ENCODE results near the gene GYPC. TPM values are rescaled to one million over a fixed set of nuclear protein-coding genes. Genes with fewer than 3 reads are reported as not detected.

GYPC gene
- total and polyA plus RNA-seq, 4 donors = 8.7 to 419 (median 12.3) TPM

DNA sequence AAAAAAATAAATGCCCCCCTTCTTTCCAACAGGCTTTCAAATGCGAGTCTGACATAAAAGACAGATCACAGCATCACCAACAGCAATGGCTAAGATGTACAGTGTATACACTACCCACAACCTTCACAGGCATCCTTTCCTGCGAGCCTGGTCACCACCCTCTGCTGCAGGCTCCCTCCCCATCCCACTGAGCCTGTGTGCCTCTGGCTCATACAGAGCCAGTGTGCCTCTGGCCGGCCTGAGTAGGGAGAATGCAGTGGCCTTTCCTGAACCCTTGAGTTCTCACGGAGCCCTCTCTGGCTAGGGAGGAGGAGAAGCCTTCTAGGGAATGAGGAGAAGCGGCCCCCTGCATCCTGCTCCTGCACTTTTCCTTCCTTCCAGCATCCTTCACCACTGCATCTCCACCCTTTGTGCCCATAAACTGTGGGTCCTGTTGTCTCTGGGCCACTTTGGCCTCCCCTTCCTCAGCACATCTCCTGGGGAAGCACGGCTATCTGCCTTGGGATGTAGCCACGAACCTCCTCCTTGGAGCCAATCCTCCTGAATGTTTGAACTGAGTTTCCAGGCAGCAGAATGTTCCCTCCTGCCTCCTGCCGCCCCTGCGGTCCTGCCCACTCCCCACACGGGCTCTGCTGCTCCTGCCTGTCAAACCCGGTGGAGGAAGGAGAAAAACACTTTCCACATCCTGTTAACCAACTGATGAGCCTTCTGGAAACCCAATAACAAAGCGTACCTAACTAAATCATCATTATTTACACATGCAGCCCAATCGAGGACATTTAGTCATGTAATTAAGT is 22.5 kb downstream of the GYPC start:
- no peaks in the 10 kb centered on the region for H3K36me3 ChIP-seq (ENCODE audit: control insufficient read depth in 4 of 4, insufficient read depth in 3 of 4, low read depth in 1 of 4, low read length in 3 of 4)
- H3K27me3 ChIP-seq (ENCODE audit: control insufficient read depth in 4 of 4, insufficient read depth in 4 of 4, low read length in 3 of 4) = no peaks in the 10 kb centered on the region
- no peak overlapping the region for H3K27ac ChIP-seq (ENCODE audit: low read depth in 1 of 2, low read length in 2 of 2)
- TF ChIP-seq, protein P1, sequence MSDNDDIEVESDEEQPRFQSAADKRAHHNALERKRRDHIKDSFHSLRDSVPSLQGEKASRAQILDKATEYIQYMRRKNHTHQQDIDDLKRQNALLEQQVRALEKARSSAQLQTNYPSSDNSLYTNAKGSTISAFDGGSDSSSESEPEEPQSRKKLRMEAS (IDR thresholded peaks at IDR 0.05) = no peak
- TF ChIP-seq EGR1 (IDR thresholded peaks at IDR 0.05; ENCODE audit: low read depth in 2 of 2) = no peak
- TF ChIP-seq RXRA (IDR thresholded peaks at IDR 0.05) = no peak
- no peak for TF ChIP-seq HNF4A (conservative IDR thresholded peaks at IDR 0.05)
- TF ChIP-seq FOXA1 (IDR thresholded peaks at IDR 0.05) = no peak
- no peak for TF ChIP-seq NR2F2 (IDR thresholded peaks at IDR 0.05)
- TF ChIP-seq, protein P2, sequence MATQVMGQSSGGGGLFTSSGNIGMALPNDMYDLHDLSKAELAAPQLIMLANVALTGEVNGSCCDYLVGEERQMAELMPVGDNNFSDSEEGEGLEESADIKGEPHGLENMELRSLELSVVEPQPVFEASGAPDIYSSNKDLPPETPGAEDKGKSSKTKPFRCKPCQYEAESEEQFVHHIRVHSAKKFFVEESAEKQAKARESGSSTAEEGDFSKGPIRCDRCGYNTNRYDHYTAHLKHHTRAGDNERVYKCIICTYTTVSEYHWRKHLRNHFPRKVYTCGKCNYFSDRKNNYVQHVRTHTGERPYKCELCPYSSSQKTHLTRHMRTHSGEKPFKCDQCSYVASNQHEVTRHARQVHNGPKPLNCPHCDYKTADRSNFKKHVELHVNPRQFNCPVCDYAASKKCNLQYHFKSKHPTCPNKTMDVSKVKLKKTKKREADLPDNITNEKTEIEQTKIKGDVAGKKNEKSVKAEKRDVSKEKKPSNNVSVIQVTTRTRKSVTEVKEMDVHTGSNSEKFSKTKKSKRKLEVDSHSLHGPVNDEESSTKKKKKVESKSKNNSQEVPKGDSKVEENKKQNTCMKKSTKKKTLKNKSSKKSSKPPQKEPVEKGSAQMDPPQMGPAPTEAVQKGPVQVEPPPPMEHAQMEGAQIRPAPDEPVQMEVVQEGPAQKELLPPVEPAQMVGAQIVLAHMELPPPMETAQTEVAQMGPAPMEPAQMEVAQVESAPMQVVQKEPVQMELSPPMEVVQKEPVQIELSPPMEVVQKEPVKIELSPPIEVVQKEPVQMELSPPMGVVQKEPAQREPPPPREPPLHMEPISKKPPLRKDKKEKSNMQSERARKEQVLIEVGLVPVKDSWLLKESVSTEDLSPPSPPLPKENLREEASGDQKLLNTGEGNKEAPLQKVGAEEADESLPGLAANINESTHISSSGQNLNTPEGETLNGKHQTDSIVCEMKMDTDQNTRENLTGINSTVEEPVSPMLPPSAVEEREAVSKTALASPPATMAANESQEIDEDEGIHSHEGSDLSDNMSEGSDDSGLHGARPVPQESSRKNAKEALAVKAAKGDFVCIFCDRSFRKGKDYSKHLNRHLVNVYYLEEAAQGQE (IDR thresholded peaks at IDR 0.05) = no peak
- TF ChIP-seq, protein P3, sequence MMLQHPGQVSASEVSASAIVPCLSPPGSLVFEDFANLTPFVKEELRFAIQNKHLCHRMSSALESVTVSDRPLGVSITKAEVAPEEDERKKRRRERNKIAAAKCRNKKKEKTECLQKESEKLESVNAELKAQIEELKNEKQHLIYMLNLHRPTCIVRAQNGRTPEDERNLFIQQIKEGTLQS (IDR thresholded peaks at IDR 0.05) = no peak
- TF ChIP-seq JUND (IDR thresholded peaks at IDR 0.05) = no peak
- no peak for TF ChIP-seq RAD21 (IDR thresholded peaks at IDR 0.05)
- no peak for TF ChIP-seq SP1 (IDR thresholded peaks at IDR 0.05)
- TF ChIP-seq FOXA2 (IDR thresholded peaks at IDR 0.05) = no peak
- TF ChIP-seq TAF1 (conservative IDR thresholded peaks at IDR 0.05) = no peak
- TF ChIP-seq, protein P4, sequence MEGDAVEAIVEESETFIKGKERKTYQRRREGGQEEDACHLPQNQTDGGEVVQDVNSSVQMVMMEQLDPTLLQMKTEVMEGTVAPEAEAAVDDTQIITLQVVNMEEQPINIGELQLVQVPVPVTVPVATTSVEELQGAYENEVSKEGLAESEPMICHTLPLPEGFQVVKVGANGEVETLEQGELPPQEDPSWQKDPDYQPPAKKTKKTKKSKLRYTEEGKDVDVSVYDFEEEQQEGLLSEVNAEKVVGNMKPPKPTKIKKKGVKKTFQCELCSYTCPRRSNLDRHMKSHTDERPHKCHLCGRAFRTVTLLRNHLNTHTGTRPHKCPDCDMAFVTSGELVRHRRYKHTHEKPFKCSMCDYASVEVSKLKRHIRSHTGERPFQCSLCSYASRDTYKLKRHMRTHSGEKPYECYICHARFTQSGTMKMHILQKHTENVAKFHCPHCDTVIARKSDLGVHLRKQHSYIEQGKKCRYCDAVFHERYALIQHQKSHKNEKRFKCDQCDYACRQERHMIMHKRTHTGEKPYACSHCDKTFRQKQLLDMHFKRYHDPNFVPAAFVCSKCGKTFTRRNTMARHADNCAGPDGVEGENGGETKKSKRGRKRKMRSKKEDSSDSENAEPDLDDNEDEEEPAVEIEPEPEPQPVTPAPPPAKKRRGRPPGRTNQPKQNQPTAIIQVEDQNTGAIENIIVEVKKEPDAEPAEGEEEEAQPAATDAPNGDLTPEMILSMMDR (IDR thresholded peaks at IDR 0.05; ENCODE audit: low read depth, low read length, missing input control) = no peak
- TF ChIP-seq, protein P5, sequence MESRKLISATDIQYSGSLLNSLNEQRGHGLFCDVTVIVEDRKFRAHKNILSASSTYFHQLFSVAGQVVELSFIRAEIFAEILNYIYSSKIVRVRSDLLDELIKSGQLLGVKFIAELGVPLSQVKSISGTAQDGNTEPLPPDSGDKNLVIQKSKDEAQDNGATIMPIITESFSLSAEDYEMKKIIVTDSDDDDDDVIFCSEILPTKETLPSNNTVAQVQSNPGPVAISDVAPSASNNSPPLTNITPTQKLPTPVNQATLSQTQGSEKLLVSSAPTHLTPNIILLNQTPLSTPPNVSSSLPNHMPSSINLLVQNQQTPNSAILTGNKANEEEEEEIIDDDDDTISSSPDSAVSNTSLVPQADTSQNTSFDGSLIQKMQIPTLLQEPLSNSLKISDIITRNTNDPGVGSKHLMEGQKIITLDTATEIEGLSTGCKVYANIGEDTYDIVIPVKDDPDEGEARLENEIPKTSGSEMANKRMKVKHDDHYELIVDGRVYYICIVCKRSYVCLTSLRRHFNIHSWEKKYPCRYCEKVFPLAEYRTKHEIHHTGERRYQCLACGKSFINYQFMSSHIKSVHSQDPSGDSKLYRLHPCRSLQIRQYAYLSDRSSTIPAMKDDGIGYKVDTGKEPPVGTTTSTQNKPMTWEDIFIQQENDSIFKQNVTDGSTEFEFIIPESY (IDR thresholded peaks at IDR 0.05) = no peak
- H3K9ac ChIP-seq (ENCODE audit: low read depth in 1 of 2, low read length in 2 of 2) = no peak overlapping the region
- H3K4me3 ChIP-seq (ENCODE audit: low read depth in 1 of 3, low read length in 3 of 3) = no peak overlapping the region
- no peak for DNase-seq (ENCODE audit: low spot score)
- 64% methylated on average over 13 of the region's 13 CpGs for WGBS
- H3K9me3 ChIP-seq (ENCODE audit: control insufficient read depth in 4 of 4, low read length in 3 of 4) = peaks cover 2 to 11% (median 5%) of the 10 kb centered on the region in 4 donors
- H3K4me1 ChIP-seq (ENCODE audit: control insufficient read depth in 4 of 4, insufficient read depth in 4 of 4, low read length in 3 of 4) = no peaks in the 10 kb centered on the region

Data from liver (tissue), 9 donors.